Vagina (tissue), 2 donors: ENCODE results near the gene P2RX6.

Experiments used
- CTCF ChIP-seq, 3 experiments: fragments of 450-650 bp in 2 of 3; fragments of 200-600 bp in 1 of 3; sonication (generic) in 1 of 3; IDR thresholded peaks; one replicate each; pipeline ENCODE4 v1.5.1; 2017 to 2019; ENCODE audit warnings: antibody characterized with exemption in 3 of 3, mild to moderate bottlenecking in 2 of 3, moderate library complexity in 2 of 3
- POLR2A ChIP-seq, 2 donors: fragments of 450-650 bp; IDR thresholded peaks; one replicate each; pipeline ENCODE4 v1.6.1; 2017; ENCODE audit warnings: antibody characterized with exemption in 2 of 2, mild to moderate bottlenecking in 2 of 2, moderate library complexity in 2 of 2

- TF ChIP-seq CTCF (IDR thresholded peaks at IDR 0.05) (no peak), POLR2A (IDR thresholded peaks at IDR 0.05) (no peak)
Observed at GRCh38 chr22:20979243-20979809, 35.6 kb upstream of the P2RX6 start.
